Head of caudate nucleus (tissue), 42 donors: ENCODE measurements around the gene ARHGAP33.
"Not testable (repeated sequence)": the region's sequence is repeated elsewhere in the genome, so short reads cannot be mapped to it uniquely, and the experiment has no call there.

Experiments used
- DNase-seq, 42 donors: peaks; one replicate each; pipeline versions ENCODE4 v3.0.0 to v3.0.0-alpha.2; 2020 to 2021; ENCODE audit warnings: mixed read lengths in 7 of 42
- intact Hi-C: fragments of 100-400 bp; cut with DNase I; formaldehyde crosslinking; loops from one replicate; pipeline ENCODE4 v1.15.0; 2022

ARHGAP33 gene

GRCh38 chr19:35772362-35772761 is 3.0 kb upstream of the ARHGAP33 start:
- intact Hi-C loops, DNase-seq: not testable (repeated sequence)

GRCh38 chr19:35773020-35773806 is 2.2 kb upstream of the ARHGAP33 start:
- intact Hi-C loops = no loop called here

GRCh38 chr19:35774274-35775045 is 904 bp upstream of the ARHGAP33 start:
- no peak for DNase-seq
- intact Hi-C loops = loop anchor here (5.0 kb wide), 1 partner anchor 93 kb away; the partner anchor contains the start of gene APLP1

More at GRCh38 chr19:35773020-35773806, 2.2 kb upstream of the ARHGAP33 start:
- no peak for DNase-seq

- intact Hi-C loops = loop anchor here (5.0 kb wide), 1 partner anchor 92 kb away; the partner anchor contains the start of gene APLP1
- no peak for DNase-seq
Observed at GRCh38 chr19:35775046-35775297, 392 bp upstream of the ARHGAP33 start.

GRCh38 chr19:35776102-35776788 is 881 bp downstream of the ARHGAP33 start:
- DNase-seq = peak in 4 of 42 donors; percentile 26 to 52 (median 42)
- intact Hi-C loops = loop anchor here (5.0 kb wide), 1 partner anchor 91 kb away; the partner anchor contains the start of gene APLP1

GRCh38 chr19:35777086-35777841 is 1.9 kb downstream of the ARHGAP33 start:
- intact Hi-C loops = loop anchor here (5.0 kb wide), 1 partner anchor 90 kb away; the partner anchor contains the start of gene APLP1
- DNase-seq = peak in 26 of 42 donors; percentile 29 to 72 (median 56)

GRCh38 chr19:35777961-35778360 is 2.6 kb downstream of the ARHGAP33 start:
- no peak for DNase-seq
- intact Hi-C loops = loop anchor here (5.0 kb wide), 1 partner anchor 89 kb away; the partner anchor contains the start of gene APLP1

GRCh38 chr19:35779033-35779432 is 3.7 kb downstream of the ARHGAP33 start:
- DNase-seq = peak in 24 of 42 donors; percentile 26 to 79 (median 59)
- intact Hi-C loops = loop anchor here (5.0 kb wide), 1 partner anchor 88 kb away; the partner anchor contains the start of gene APLP1

- intact Hi-C loops = no loop called here
- DNase-seq = no peak
Observed at GRCh38 chr19:35780058-35780457, 4.7 kb downstream of the ARHGAP33 start.

GRCh38 chr19:35780717-35781116 is 5.4 kb downstream of the ARHGAP33 start:
- intact Hi-C loops = no loop called here
- no peak for DNase-seq

GRCh38 chr19:35781650-35782049 is 6.3 kb downstream of the ARHGAP33 start:
- intact Hi-C loops = no loop called here
- no peak for DNase-seq

- DNase-seq = no peak
- intact Hi-C loops = no loop called here
Observed at GRCh38 chr19:35782589-35782988, 7.2 kb downstream of the ARHGAP33 start.

- intact Hi-C loops = no loop called here
- DNase-seq = peak in 3 of 42 donors; percentile 29 to 47 (median 37)
Observed at GRCh38 chr19:35783469-35784434, 8.4 kb downstream of the ARHGAP33 start.

GRCh38 chr19:35784503-35785338 is 9.4 kb downstream of the ARHGAP33 start:
- intact Hi-C loops = no loop called here
- DNase-seq = no peak

- no peak for DNase-seq
- intact Hi-C loops = no loop called here
Observed at GRCh38 chr19:35785339-35785627, 9.9 kb downstream of the ARHGAP33 start.

- no peak for DNase-seq
- intact Hi-C loops = no loop called here
Observed at GRCh38 chr19:35786299-35787160, 11.2 kb downstream of the ARHGAP33 start.
